Endothelial cell of umbilical vein (primary cell): Measurements from ENCODE around the gene ZC3H18. TPM values are rescaled to one million over a fixed set of nuclear protein-coding genes. Genes with fewer than 3 reads are reported as not detected.

Experiments used
- BruUV-seq: library from RNA; stranded (reverse); fragments of 400-500 nt; replicated peaks from 2 replicates; lab custom pipeline; 2021; lab: Mats Ljungman, UMichigan
- CTCF ChIA-PET: fragments of 300-600, 350-600 bp; sonication (Branson Sonifier 250); formaldehyde crosslinking; loops from one replicate; lab custom pipeline; 2021; ENCODE audit warnings: antibody characterized with exemption, inconsistent platforms; lab: Charles Lee
- POLR2A ChIA-PET: fragments of 300-600, 350-600 bp; sonication (Branson Sonifier 250); formaldehyde crosslinking; loops from one replicate; lab custom pipeline; 2021; ENCODE audit warnings: antibody characterized with exemption, inconsistent platforms; lab: Charles Lee
- DNase-seq: peaks from one replicate; pipeline ENCODE4 v3.0.0-alpha.2; 2011; ENCODE audit warnings: low read depth, low spot score
- FAIRE-seq: peaks from 2 replicates; lab custom pipeline; 2011; peaks lifted over from hg19 to GRCh38; lab: Jason Lieb, UNC
- H2AFZ ChIP-seq: 2 replicates; pipeline ENCODE4 v1.6.0; 2012; ENCODE audit warnings: low read depth, low read length, control low read depth, inconsistent platforms
- H3K27ac ChIP-seq: 2 replicates; pipeline ENCODE4 v1.5.1; 2011; ENCODE audit warnings: low read depth, mild to moderate bottlenecking, control low read depth, low read length, moderate library complexity; ENCODE audit not compliant: insufficient read depth
- H3K27me3 ChIP-seq, 2 experiments: 2 replicates each; pipeline versions ENCODE4 v1.6.0 to v1.6.1; 2011; ENCODE audit warnings: low read length in 2 of 2, mixed read lengths in 1 of 2; ENCODE audit not compliant: control insufficient read depth in 2 of 2, insufficient read depth in 2 of 2
- H3K36me3 ChIP-seq, 2 experiments: 2 replicates in 1 of 2; 3 replicates in 1 of 2; pipeline ENCODE4 v1.5.1; 2011; ENCODE audit warnings: low read length in 2 of 2, mild to moderate bottlenecking in 1 of 2, moderate library complexity in 1 of 2; ENCODE audit not compliant: control insufficient read depth in 2 of 2, insufficient read depth in 2 of 2; ENCODE audit errors: extremely low read depth in 1 of 2
- H3K4me1 ChIP-seq: 3 replicates; pipeline ENCODE4 v1.5.1; 2011; ENCODE audit warnings: mild to moderate bottlenecking, low read length; ENCODE audit not compliant: control insufficient read depth, insufficient read depth; ENCODE audit errors: extremely low read depth
- H3K4me2 ChIP-seq: 2 replicates; pipeline ENCODE4 v1.6.1; 2011; ENCODE audit warnings: low read length, control low read depth, mixed read lengths; ENCODE audit not compliant: insufficient read depth
- H3K4me3 ChIP-seq, 3 experiments: fragments of 200-600 bp in 1 of 3; sonication (generic), shearing (Covaris generic) in 1 of 3; replicated peaks in 1 of 3; 2 replicates each; pipeline ENCODE4 v1.5.1; 2011 to 2016; ENCODE audit warnings: control low read depth in 3 of 3, low read length in 3 of 3, mild to moderate bottlenecking in 2 of 3, inconsistent platforms in 1 of 3, low read depth in 1 of 3, moderate library complexity in 1 of 3; ENCODE audit not compliant: insufficient read depth in 1 of 3
- H3K79me2 ChIP-seq: 2 replicates; pipeline ENCODE4 v1.6.0; 2012; ENCODE audit warnings: low read length, inconsistent platforms; ENCODE audit not compliant: control insufficient read depth, insufficient read depth
- H3K9ac ChIP-seq: replicated peaks from 2 replicates; pipeline ENCODE3; 2011; ENCODE audit warnings: low read length, control low read depth; ENCODE audit not compliant: insufficient read depth; ENCODE audit errors: extremely low read depth
- H3K9me1 ChIP-seq: replicated peaks from 3 replicates; pipeline ENCODE4 v1.6.0; 2011; ENCODE audit warnings: mild to moderate bottlenecking, low read length; ENCODE audit not compliant: control insufficient read depth, insufficient read depth; ENCODE audit errors: extremely low read depth
- H3K9me3 ChIP-seq: replicated peaks from 2 replicates; pipeline ENCODE4 v1.5.1; 2012; ENCODE audit warnings: low read length, inconsistent platforms; ENCODE audit not compliant: control insufficient read depth, insufficient read depth
- H4K20me1 ChIP-seq: replicated peaks from 2 replicates; pipeline ENCODE3; 2011; ENCODE audit warnings: mild to moderate bottlenecking, low read length; ENCODE audit not compliant: control insufficient read depth, insufficient read depth; ENCODE audit errors: extremely low read depth
- CTCF ChIP-seq, 2 donors: IDR thresholded peaks; 1 replicate in 1 of 2; 2 replicates in 1 of 2; pipeline ENCODE4 v1.5.1; 2011; ENCODE audit warnings: low read length in 2 of 2, mild to moderate bottlenecking in 2 of 2, moderate library complexity in 2 of 2, control low read depth in 1 of 2, inconsistent platforms in 1 of 2, low read depth in 1 of 2; ENCODE audit not compliant: insufficient read depth in 1 of 2; ENCODE audit errors: extremely low read depth in 1 of 2
- EZH2 ChIP-seq: IDR thresholded peaks from 2 replicates; pipeline ENCODE4 v1.6.1; 2012; ENCODE audit warnings: borderline replicate concordance, low read depth, mild to moderate bottlenecking, moderate library complexity, low read length, inconsistent platforms; ENCODE audit not compliant: severe bottlenecking
- FOS ChIP-seq: IDR thresholded peaks from 2 replicates; pipeline ENCODE4 v1.6.1; 2011; ENCODE audit warnings: mild to moderate bottlenecking, low read length, moderate library complexity, borderline replicate concordance; ENCODE audit not compliant: insufficient read depth
- GATA2 ChIP-seq: IDR thresholded peaks from 2 replicates; pipeline ENCODE4 v1.7.0; 2011; ENCODE audit warnings: low read depth, mild to moderate bottlenecking, moderate library complexity, mixed read lengths, low read length; ENCODE audit not compliant: insufficient read length, insufficient read depth
- JUN ChIP-seq: IDR thresholded peaks from 2 replicates; pipeline ENCODE4 v1.6.1; 2011; ENCODE audit warnings: borderline replicate concordance, low read depth; ENCODE audit not compliant: insufficient read length, insufficient read depth
- MAX ChIP-seq: IDR thresholded peaks from 2 replicates; pipeline ENCODE4 v1.6.1; 2011; ENCODE audit not compliant: insufficient read depth, insufficient read length
- MYC ChIP-seq: IDR thresholded peaks from one replicate; pipeline ENCODE4 v1.6.1; 2011; ENCODE audit warnings: mild to moderate bottlenecking, low read depth, low read length
- POLR2A ChIP-seq: IDR thresholded peaks from 2 replicates; pipeline ENCODE4 v1.6.1; 2012; ENCODE audit warnings: low read depth, mild to moderate bottlenecking, control low read depth, low read length
- POLR2AphosphoS5 ChIP-seq: IDR thresholded peaks from 2 replicates; pipeline ENCODE4 v1.6.1; 2012; ENCODE audit warnings: low read depth, mild to moderate bottlenecking, control low read depth, low read length, moderate library complexity; ENCODE audit not compliant: insufficient read depth
- dilution Hi-C: fragments of 300-500 bp; cut with MboI; formaldehyde crosslinking; loops from one replicate; pipeline ENCODE4 v1.15.0; 2019; ENCODE audit warnings: low sequenced_read_pairs; ENCODE audit not compliant: extremely low pct_ligation_motif_present
- intact Hi-C: fragments of 100-400 bp; cut with micrococcal nuclease; formaldehyde crosslinking; loops from one replicate; pipeline ENCODE4 v1.10.0; 2022
- polyA plus RNA-seq, 4 experiments: library from polyadenylated mRNA; depleted of rRNA in 3 of 4; stranded (reverse) in 3 of 4; unstranded in 1 of 4; fragments of >200 nt; gene quantifications; 2 replicates each; pipeline versions ENCODE4 v1.2.1 to v1.2.3, GENCODE V29; 2011 to 2012; ENCODE audit warnings: missing spikeins in 1 of 4
- total RNA-seq: library from RNA; stranded (reverse); gene quantifications from 2 replicates; pipeline ENCODE4 v1.2.3, GENCODE V29; 2021

The ZC3H18 gene
- total and polyA plus RNA-seq, 2 donors (not counting 3 experiments of a cell fraction or from before 2014, with no cell fraction given): 12.1 to 52.8 TPM

GRCh38 chr16:88532434-88533241 lies 37.6 kb upstream of the ZC3H18 start:
- H3K9me1 ChIP-seq: no peaks in the 10 kb centered on the region
- H2AFZ ChIP-seq: no peak overlapping the region
- no peak for TF ChIP-seq EZH2
- TF ChIP-seq JUN: no peak
- no peak for TF ChIP-seq FOS
- TF ChIP-seq CTCF (IDR thresholded peaks at IDR 0.05; ENCODE audit: extremely low read depth in 1 of 2, insufficient read depth in 1 of 2, low read depth in 1 of 2, low read length in 2 of 2): no peak
- TF ChIP-seq MAX: no peak
- TF ChIP-seq POLR2AphosphoS5: no peak
- TF ChIP-seq MYC: no peak
- no peak for TF ChIP-seq POLR2A
- no peak for TF ChIP-seq GATA2
- ChIA-PET CTCF (interaction anchor here (1.6 kb wide), 1 partner anchor 26 kb away, joined by 5 read pairs; no protein-coding TSS in a partner anchor), POLR2A (no interaction called here)
- FAIRE-seq: no peak
- no peaks in the 10 kb centered on the region for H4K20me1 ChIP-seq
- H3K9ac ChIP-seq: no peak overlapping the region
- no peak overlapping the region for H3K4me2 ChIP-seq
- no peak overlapping the region for H3K27ac ChIP-seq
- H3K9me3 ChIP-seq: no peaks in the 10 kb centered on the region
- BruUV-seq: no TSS peak
- H3K4me1 ChIP-seq: no peaks in the 10 kb centered on the region
- dilution Hi-C loops: no loop called here
- no peaks in the 10 kb centered on the region for H3K27me3 ChIP-seq
- DNase-seq: no peak
- intact Hi-C loops: no loop called here
- no peak overlapping the region for H3K4me3 ChIP-seq
- no peaks in the 10 kb centered on the region for H3K79me2 ChIP-seq
- no peaks in the 10 kb centered on the region for H3K36me3 ChIP-seq
